Measurements from ENCODE around the gene ERBB4.

Gene ERBB4

DNA sequence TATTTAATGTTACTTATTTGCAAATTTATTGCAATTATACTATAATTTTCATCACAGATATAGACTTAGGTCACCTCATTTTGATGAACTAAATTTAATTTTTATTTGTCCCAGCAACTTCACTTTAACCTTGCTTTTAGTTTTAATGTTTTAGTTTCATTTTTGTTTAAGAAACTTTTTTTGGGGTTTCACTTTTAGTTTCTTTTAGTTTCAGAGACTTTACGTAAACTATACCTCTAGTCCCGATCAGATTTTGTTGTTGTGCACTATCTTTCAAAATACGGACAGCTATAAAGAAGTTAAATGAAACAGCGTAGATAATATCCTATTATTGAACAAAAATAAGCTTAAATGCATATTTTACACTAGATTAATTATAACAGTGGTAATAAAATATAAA, 460.5 kb downstream of the ERBB4 start:
- Histone ChIP-seq H3K27ac (ENCODE audit: insufficient read depth, low read depth, low read length, poor library complexity, severe bottlenecking) (no peak overlapping the region), H3K27me3 (ENCODE audit: control insufficient read depth, insufficient read depth, low read length, poor library complexity, severe bottlenecking) (no peaks in the 10 kb centered on the region), H3K9me3 (ENCODE audit: control insufficient read depth, low read length) (no peaks in the 10 kb centered on the region), H3K4me1 (ENCODE audit: control insufficient read depth, insufficient read depth, low read length) (no peaks in the 10 kb centered on the region), H3K4me3 (ENCODE audit: insufficient read depth, low read depth, low read length) (no peak overlapping the region), H3K36me3 (ENCODE audit: control insufficient read depth, insufficient read depth, low read length) (no peaks in the 10 kb centered on the region)
- 86% methylated on average over 2 of the region's 4 CpGs; no CpG with 5 or more reads in 1 of the 2 experiments for WGBS, 2 experiments

DNA sequence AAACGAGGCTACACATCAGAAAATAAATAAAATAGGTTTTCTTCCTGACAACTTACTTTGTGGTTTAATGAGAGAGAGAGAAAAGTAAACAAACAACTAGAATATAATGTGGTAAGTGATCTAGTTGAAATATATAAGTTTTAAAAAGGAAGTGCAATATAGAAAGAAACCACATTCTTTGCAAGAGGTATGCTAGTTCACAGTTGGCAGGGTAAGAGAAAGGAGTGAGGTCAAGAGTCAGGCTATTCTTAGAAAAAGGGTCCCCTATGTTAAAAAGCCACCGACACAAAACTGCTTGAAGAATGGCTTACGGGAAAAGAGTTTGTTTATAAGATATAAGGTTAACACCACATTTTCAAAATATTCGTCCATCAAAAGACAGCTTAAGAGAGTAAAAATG, 462.1 kb downstream of the ERBB4 start:
- Histone ChIP-seq H3K27me3 (ENCODE audit: control insufficient read depth, insufficient read depth, low read length, poor library complexity, severe bottlenecking) (no peaks in the 10 kb centered on the region), H3K36me3 (ENCODE audit: control insufficient read depth, insufficient read depth, low read length) (no peaks in the 10 kb centered on the region), H3K27ac (ENCODE audit: insufficient read depth, low read depth, low read length, poor library complexity, severe bottlenecking) (no peak overlapping the region), H3K9me3 (ENCODE audit: control insufficient read depth, low read length) (no peaks in the 10 kb centered on the region), H3K4me1 (ENCODE audit: control insufficient read depth, insufficient read depth, low read length) (no peaks in the 10 kb centered on the region), H3K4me3 (ENCODE audit: insufficient read depth, low read depth, low read length) (no peak overlapping the region)
- WGBS, 2 experiments, result 50 to 78% methylated on average over 1 to 4 of the region's 4 CpGs

DNA sequence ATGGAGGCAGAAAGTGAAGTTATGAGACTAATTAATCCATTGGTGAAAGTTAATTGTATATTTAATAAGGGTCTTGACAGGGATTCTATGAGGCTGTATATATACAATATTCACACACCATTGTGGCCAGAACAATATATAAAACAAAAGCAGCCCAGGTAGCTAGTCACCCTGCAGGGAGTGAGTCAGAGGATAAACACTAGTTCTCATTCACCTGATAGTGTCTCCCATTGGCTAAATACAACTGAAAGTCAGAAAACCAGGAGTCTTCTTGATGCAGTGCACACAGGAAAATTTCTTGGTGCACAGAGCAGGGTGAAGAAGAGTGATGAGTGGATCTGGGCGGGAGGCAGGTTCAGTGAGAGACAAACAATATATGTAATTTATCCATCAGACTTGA, 465.2 kb downstream of the ERBB4 start:
- Histone ChIP-seq H3K27ac (ENCODE audit: insufficient read depth, low read depth, low read length, poor library complexity, severe bottlenecking) (no peak overlapping the region), H3K4me1 (ENCODE audit: control insufficient read depth, insufficient read depth, low read length) (no peaks in the 10 kb centered on the region), H3K4me3 (ENCODE audit: insufficient read depth, low read depth, low read length) (no peak overlapping the region), H3K9me3 (ENCODE audit: control insufficient read depth, low read length) (no peaks in the 10 kb centered on the region), H3K36me3 (ENCODE audit: control insufficient read depth, insufficient read depth, low read length) (no peaks in the 10 kb centered on the region), H3K27me3 (ENCODE audit: control insufficient read depth, insufficient read depth, low read length, poor library complexity, severe bottlenecking) (no peaks in the 10 kb centered on the region)
- whole genome bisulfite sequencing, 2 experiments, result 88% methylated on average over 1 of the region's 1 CpG; no CpG with 5 or more reads in 1 of the 2 experiments

DNA sequence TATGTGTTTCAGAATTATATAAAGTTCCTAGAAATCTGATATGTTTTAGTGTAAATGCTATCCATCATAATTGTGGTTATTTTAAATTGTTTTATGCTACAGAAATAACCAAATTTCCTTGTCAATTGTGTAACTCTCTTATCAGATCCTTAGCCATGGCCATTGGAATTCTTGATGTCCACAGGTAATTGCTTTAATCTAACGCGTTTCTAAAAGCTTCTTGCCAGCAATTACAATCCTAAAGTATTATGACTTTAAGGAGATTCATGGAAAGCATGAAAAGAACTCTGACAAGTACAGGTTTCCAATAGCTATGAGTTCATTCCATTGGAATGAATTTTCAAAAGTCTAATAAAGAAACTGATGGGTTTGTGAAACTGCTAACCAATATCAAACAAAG, 472.1 kb downstream of the ERBB4 start:
- Histone ChIP-seq H3K36me3 (ENCODE audit: control insufficient read depth, insufficient read depth, low read length) (no peaks in the 10 kb centered on the region), H3K4me3 (ENCODE audit: insufficient read depth, low read depth, low read length) (no peak overlapping the region), H3K9me3 (ENCODE audit: control insufficient read depth, low read length) (no peaks in the 10 kb centered on the region), H3K27me3 (ENCODE audit: control insufficient read depth, insufficient read depth, low read length, poor library complexity, severe bottlenecking) (no peaks in the 10 kb centered on the region), H3K4me1 (ENCODE audit: control insufficient read depth, insufficient read depth, low read length) (no peaks in the 10 kb centered on the region), H3K27ac (ENCODE audit: insufficient read depth, low read depth, low read length, poor library complexity, severe bottlenecking) (no peak overlapping the region)
- 89 to 100% methylated on average over 2 of the region's 2 CpGs for WGBS, 2 experiments

DNA sequence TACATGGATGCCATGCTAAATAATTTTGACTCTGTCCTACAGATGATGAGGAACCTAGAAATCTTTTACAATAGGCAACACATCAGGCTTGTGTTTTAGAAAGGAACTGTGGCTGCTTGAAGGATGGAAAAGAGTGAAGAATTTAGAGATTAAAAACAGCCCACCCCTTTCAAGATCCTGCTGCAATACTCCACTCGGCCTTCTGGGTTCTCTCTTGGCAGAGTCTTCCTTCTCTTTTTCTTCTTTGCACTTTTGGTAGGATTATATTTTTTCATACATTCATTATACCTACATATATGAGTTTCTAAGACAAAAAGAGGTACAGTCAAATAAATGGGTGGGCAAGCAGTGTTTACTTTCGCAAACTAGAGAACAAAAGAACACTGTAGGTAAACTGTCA, 474.3 kb downstream of the ERBB4 start:
- 94 to 98% methylated on average over 1 to 2 of the region's 2 CpGs for WGBS, 2 experiments
- no peaks in the 10 kb centered on the region for H3K27me3 ChIP-seq (ENCODE audit: control insufficient read depth, insufficient read depth, low read length, poor library complexity, severe bottlenecking)
- H3K9me3 ChIP-seq (ENCODE audit: control insufficient read depth, low read length), result no peaks in the 10 kb centered on the region
- H3K27ac ChIP-seq (ENCODE audit: insufficient read depth, low read depth, low read length, poor library complexity, severe bottlenecking), result no peak overlapping the region
- H3K36me3 ChIP-seq (ENCODE audit: control insufficient read depth, insufficient read depth, low read length), result no peaks in the 10 kb centered on the region
- H3K4me1 ChIP-seq (ENCODE audit: control insufficient read depth, insufficient read depth, low read length), result no peaks in the 10 kb centered on the region
- no peak overlapping the region for H3K4me3 ChIP-seq (ENCODE audit: insufficient read depth, low read depth, low read length)

DNA sequence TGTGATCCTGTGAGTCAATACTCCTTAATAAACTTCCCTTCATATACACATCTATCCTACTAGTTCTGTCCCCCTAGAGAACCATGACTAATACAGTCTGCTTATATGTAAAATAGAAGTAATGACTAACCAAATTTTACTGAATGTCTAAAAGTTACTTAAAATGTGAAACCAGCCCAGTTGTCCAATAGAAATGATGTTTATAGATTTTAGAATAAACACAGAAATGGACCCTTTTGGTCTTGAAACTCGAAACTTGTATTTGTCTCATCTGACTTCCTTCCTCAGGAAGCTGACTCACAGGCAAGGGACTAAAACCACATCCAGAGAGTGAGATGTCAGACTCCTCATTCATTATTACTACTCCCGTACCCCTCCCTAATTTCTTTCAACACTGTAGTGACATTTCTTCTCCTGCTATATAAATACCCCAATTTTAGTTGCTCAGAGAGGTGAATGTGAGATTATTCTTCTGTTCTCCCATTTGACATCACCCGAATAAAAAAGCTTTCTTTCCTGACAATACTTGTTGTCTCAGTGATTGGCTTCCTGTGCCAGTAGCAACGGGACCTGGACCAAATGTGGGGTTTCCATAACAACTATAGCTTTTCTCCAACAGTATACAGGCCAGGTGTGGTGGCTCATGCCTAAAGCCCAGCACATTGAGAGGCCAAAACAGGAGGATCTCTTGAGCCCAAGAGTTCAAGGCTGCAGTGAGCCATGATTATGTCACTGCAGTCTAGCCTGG, 486.0 kb downstream of the ERBB4 start:
- no peak overlapping the region for H3K4me3 ChIP-seq (ENCODE audit: insufficient read depth, low read depth, low read length)
- no peaks in the 10 kb centered on the region for H3K4me1 ChIP-seq (ENCODE audit: control insufficient read depth, insufficient read depth, low read length)
- H3K27me3 ChIP-seq (ENCODE audit: control insufficient read depth, insufficient read depth, low read length, poor library complexity, severe bottlenecking), result no peaks in the 10 kb centered on the region
- H3K9me3 ChIP-seq (ENCODE audit: control insufficient read depth, low read length), result no peaks in the 10 kb centered on the region
- H3K36me3 ChIP-seq (ENCODE audit: control insufficient read depth, insufficient read depth, low read length), result no peaks in the 10 kb centered on the region
- 86 to 91% methylated on average over 3 to 4 of the region's 4 CpGs for WGBS, 2 experiments
- no peak overlapping the region for H3K27ac ChIP-seq (ENCODE audit: insufficient read depth, low read depth, low read length, poor library complexity, severe bottlenecking)

DNA sequence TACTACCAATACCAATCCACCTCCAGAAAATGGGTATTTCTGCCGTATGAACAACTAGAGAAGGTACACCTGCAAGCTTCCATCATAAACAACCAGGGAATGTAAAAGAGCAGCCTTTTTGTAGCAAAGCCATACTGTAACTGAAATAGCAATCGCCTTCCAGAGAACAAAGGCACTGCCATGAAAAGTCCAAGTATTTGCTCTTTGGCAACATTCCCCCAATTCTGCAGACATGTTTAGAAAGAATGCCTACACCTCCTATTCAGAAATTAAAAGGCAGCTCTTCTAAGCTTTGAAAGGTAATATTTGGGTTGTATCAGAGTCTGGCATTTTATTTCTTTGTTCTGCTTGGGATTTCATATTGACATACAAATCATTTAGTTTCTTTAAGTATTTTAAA, 487.7 kb downstream of the ERBB4 start:
- no peaks in the 10 kb centered on the region for H3K9me3 ChIP-seq (ENCODE audit: control insufficient read depth, low read length)
- no peaks in the 10 kb centered on the region for H3K4me1 ChIP-seq (ENCODE audit: control insufficient read depth, insufficient read depth, low read length)
- no peak overlapping the region for H3K27ac ChIP-seq (ENCODE audit: insufficient read depth, low read depth, low read length, poor library complexity, severe bottlenecking)
- H3K36me3 ChIP-seq (ENCODE audit: control insufficient read depth, insufficient read depth, low read length), result no peaks in the 10 kb centered on the region
- no peaks in the 10 kb centered on the region for H3K27me3 ChIP-seq (ENCODE audit: control insufficient read depth, insufficient read depth, low read length, poor library complexity, severe bottlenecking)
- WGBS, 2 experiments, result 59 to 71% methylated on average over 2 of the region's 2 CpGs
- no peak overlapping the region for H3K4me3 ChIP-seq (ENCODE audit: insufficient read depth, low read depth, low read length)

DNA sequence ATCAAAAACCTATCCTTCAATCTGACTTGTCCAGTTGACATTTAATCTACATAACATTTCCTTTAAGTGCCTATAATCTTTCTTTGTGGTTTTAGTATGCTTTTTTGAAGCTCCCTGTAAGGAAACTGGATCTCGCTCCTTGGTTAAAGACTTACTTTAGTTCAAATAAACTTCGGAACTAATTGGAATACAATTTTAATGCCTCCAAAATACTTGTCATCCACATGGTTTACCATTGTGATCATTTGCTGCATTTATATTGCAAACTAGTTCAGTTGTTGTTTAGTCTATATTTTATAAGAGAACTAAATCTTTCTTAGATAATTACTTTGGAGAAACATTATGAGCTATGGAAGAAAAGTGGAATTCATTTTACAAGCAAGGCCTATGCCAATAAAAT, 496.0 kb downstream of the ERBB4 start:
- Histone ChIP-seq H3K27ac (ENCODE audit: insufficient read depth, low read depth, low read length, poor library complexity, severe bottlenecking) (no peak overlapping the region), H3K4me1 (ENCODE audit: control insufficient read depth, insufficient read depth, low read length) (no peaks in the 10 kb centered on the region), H3K9me3 (ENCODE audit: control insufficient read depth, low read length) (no peaks in the 10 kb centered on the region), H3K4me3 (ENCODE audit: insufficient read depth, low read depth, low read length) (no peak overlapping the region), H3K36me3 (ENCODE audit: control insufficient read depth, insufficient read depth, low read length) (no peaks in the 10 kb centered on the region), H3K27me3 (ENCODE audit: control insufficient read depth, insufficient read depth, low read length, poor library complexity, severe bottlenecking) (no peaks in the 10 kb centered on the region)
- 88 to 92% methylated on average over 2 of the region's 2 CpGs for WGBS, 2 experiments

DNA sequence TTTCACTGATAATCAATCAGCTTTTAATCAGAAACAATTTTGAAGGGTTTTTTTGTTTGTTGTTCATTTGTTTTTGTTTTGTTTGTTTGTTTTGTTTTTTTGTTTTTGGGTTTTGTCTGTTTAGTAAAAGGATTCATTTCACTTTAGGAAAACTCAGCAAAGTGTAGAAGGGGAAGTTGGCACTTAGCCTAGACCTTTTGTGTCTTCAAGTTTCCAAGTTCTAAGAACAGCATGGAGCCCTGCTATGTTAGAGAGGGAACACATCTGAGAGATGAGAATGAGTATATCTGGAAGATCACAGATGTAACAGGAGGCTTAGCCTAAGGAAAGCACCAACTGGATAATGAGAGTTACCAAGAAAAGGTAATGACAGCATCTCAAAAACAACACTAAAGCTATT, 501.5 kb downstream of the ERBB4 start:
- H3K9me3 ChIP-seq (ENCODE audit: control insufficient read depth, low read length), result no peaks in the 10 kb centered on the region
- H3K4me1 ChIP-seq (ENCODE audit: control insufficient read depth, insufficient read depth, low read length), result no peaks in the 10 kb centered on the region
- no peaks in the 10 kb centered on the region for H3K27me3 ChIP-seq (ENCODE audit: control insufficient read depth, insufficient read depth, low read length, poor library complexity, severe bottlenecking)
- no peaks in the 10 kb centered on the region for H3K36me3 ChIP-seq (ENCODE audit: control insufficient read depth, insufficient read depth, low read length)
- H3K27ac ChIP-seq (ENCODE audit: insufficient read depth, low read depth, low read length, poor library complexity, severe bottlenecking), result no peak overlapping the region
- H3K4me3 ChIP-seq (ENCODE audit: insufficient read depth, low read depth, low read length), result no peak overlapping the region

DNA sequence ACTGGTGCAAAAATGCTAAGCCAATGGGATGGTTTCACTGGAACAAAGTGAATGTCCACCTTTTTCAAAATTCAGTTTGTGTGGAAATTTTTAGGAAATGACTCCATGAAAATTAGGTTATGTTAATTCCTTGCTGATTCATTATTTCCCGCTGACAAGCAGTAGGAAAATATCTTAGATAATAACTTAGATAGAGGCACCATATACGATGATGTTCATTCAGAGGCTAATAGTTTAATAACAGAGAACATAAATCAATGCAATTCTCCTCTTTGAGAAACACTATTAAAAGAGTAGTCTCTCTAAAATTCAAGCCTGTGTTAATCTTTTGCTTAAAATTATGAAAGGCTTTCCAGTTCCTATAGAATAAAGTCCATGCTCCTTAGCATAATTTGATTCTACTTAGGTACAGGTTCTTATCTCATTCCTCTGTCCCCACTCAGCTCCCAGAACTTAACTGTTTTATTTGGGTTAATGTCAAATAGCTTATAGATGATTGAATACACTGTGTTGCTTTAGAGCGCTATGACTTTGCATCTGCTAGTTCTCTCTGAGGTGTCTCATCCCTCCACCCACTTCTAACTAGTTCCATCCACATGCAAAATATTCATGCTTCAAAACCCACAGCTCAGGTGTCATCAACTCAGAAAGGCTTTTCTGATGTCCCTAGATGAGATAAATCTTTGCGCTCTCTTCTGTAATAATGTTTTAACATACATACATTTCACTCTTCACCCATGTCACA, 503.6 kb downstream of the ERBB4 start:
- Histone ChIP-seq H3K9me3 (ENCODE audit: control insufficient read depth, low read length) (no peaks in the 10 kb centered on the region), H3K27ac (ENCODE audit: insufficient read depth, low read depth, low read length, poor library complexity, severe bottlenecking) (no peak overlapping the region), H3K4me3 (ENCODE audit: insufficient read depth, low read depth, low read length) (no peak overlapping the region), H3K36me3 (ENCODE audit: control insufficient read depth, insufficient read depth, low read length) (no peaks in the 10 kb centered on the region), H3K27me3 (ENCODE audit: control insufficient read depth, insufficient read depth, low read length, poor library complexity, severe bottlenecking) (no peaks in the 10 kb centered on the region), H3K4me1 (ENCODE audit: control insufficient read depth, insufficient read depth, low read length) (no peaks in the 10 kb centered on the region)
- 87 to 91% methylated on average over 2 to 3 of the region's 4 CpGs for WGBS, 2 experiments
